Fibroblast of skin of scalp (primary cell): ENCODE measurements around the gene ST6GALNAC2.
A peak's percentile ranks its signal among the peaks of the same experiment; 100 is the strongest.
"Not testable (repeated sequence)": the region's sequence is repeated elsewhere in the genome, so short reads cannot be mapped to it uniquely, and the experiment has no call there.

Experiments used
- DNase-seq: peaks from one replicate; pipeline ENCODE4 v3.0.0-alpha.2; 2013

The ST6GALNAC2 gene

GRCh38 chr17:76527016-76527415 lies 58.6 kb downstream of the ST6GALNAC2 start:
- not testable (repeated sequence) for DNase-seq

GRCh38 chr17:76525513-76525833 lies 60.2 kb downstream of the ST6GALNAC2 start:
- not testable (repeated sequence) for DNase-seq

- peak; percentile 66 for DNase-seq
Observed at GRCh38 chr17:76524598-76525512, 60.8 kb downstream of the ST6GALNAC2 start.

GRCh38 chr17:76523084-76524037 lies 62.3 kb downstream of the ST6GALNAC2 start:
- DNase-seq: peak; percentile 49

- DNase-seq: not testable (repeated sequence)
Observed at GRCh38 chr17:76521683-76522082, 64.0 kb downstream of the ST6GALNAC2 start.

- DNase-seq: no peak
Observed at GRCh38 chr17:76521262-76521661, 64.4 kb downstream of the ST6GALNAC2 start.

GRCh38 chr17:76519048-76519966 lies 66.4 kb downstream of the ST6GALNAC2 start:
- DNase-seq: no peak

- no peak for DNase-seq
Observed at GRCh38 chr17:76517638-76518038, 68.0 kb downstream of the ST6GALNAC2 start.
